Mucosa of stomach (tissue), 1 donor: ENCODE results near the gene ATG7.

Experiments
- H3K27me3 ChIP-seq: one replicate; pipeline ENCODE4 v1.7.0; 2013; ENCODE audit warnings: mild to moderate bottlenecking, low read length; ENCODE audit not compliant: control insufficient read depth, insufficient read depth
- H3K36me3 ChIP-seq: one replicate; pipeline ENCODE4 v1.7.0; 2013; ENCODE audit warnings: low read length; ENCODE audit not compliant: control insufficient read depth, insufficient read depth
- H3K4me1 ChIP-seq: one replicate; pipeline ENCODE4 v1.7.0; 2013; ENCODE audit warnings: mild to moderate bottlenecking, low read length; ENCODE audit not compliant: control insufficient read depth, insufficient read depth
- H3K4me3 ChIP-seq: one replicate; pipeline ENCODE4 v1.7.0; 2013; ENCODE audit warnings: low read length
- H3K9ac ChIP-seq: one replicate; pipeline ENCODE4 v1.7.0; 2013; ENCODE audit warnings: mild to moderate bottlenecking, low read length, moderate library complexity
- H3K9me3 ChIP-seq: one replicate; pipeline ENCODE4 v1.7.0; 2013; ENCODE audit warnings: mild to moderate bottlenecking, low read length, moderate library complexity; ENCODE audit not compliant: control insufficient read depth
- donor health status: Pancreatic carcinoma.

ATG7 gene

DNA sequence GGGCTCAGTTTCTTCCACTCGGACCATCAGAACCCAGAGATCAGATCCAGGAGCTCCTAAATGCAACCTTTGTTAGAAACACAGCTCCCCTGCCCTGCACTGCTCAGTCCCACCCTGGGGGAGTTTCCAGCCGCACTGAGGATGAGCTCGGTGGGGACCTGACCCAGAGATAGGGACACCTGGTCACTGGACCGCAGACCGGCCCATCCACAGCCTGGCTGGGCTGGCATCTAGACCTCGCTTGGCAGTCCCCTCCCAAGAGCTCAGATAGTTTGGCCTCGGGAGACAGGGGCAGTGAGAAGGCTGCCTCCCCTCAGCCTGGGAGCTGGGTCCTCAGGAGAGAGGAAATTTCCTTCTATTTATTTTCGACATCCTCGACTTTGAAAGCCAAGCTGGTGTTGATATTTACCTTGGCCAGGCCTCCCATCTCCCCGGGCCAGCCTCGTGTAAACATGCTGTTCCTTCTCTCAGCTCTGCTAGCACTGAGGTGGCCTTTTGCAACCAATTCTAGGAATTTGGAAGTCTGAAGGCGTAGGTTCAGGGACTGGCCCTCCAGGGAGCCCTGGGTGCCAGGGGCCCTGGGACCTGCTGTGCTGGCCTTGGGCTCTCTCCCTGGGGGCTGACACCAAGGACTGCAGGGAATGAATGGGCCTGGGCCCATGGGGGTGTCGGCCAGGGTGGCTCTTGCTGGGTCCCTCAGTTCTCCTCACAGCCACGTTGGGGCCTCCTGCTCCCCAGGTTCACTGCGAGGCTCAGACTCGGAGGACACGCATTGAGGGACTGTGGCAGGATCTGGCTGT lies 281.4 kb downstream of the ATG7 start:
- no peak overlapping the region for H3K9ac ChIP-seq
- H3K4me1 ChIP-seq = peaks cover 28% of the 10 kb centered on the region

GRCh38 chr3:11554236-11554610 lies 282.0 kb downstream of the ATG7 start:
- no peak overlapping the region for H3K4me3 ChIP-seq
- no peaks in the 10 kb centered on the region for H3K36me3 ChIP-seq
- H3K9ac ChIP-seq = no peak overlapping the region
- H3K4me1 ChIP-seq = peaks cover 28% of the 10 kb centered on the region
- H3K27me3 ChIP-seq = no peaks in the 10 kb centered on the region
- H3K9me3 ChIP-seq = no peaks in the 10 kb centered on the region

More for the DNA sequence above, 281.4 kb downstream of the ATG7 start:
- H3K27me3 ChIP-seq = no peaks in the 10 kb centered on the region
- H3K9me3 ChIP-seq = no peaks in the 10 kb centered on the region
- H3K4me3 ChIP-seq = no peak overlapping the region
- no peaks in the 10 kb centered on the region for H3K36me3 ChIP-seq

GRCh38 chr3:11554666-11555065 lies 282.5 kb downstream of the ATG7 start:
- no peak overlapping the region for H3K9ac ChIP-seq
- no peaks in the 10 kb centered on the region for H3K36me3 ChIP-seq
- H3K27me3 ChIP-seq = no peaks in the 10 kb centered on the region
- peaks cover 28% of the 10 kb centered on the region for H3K4me1 ChIP-seq
- no peak overlapping the region for H3K4me3 ChIP-seq
- H3K9me3 ChIP-seq = no peaks in the 10 kb centered on the region

- Histone ChIP-seq H3K36me3 (no peaks in the 10 kb centered on the region), H3K27me3 (no peaks in the 10 kb centered on the region), H3K4me1 (peaks cover 28% of the 10 kb centered on the region), H3K9ac (no peak overlapping the region), H3K4me3 (no peak overlapping the region), H3K9me3 (no peaks in the 10 kb centered on the region)
Measured at GRCh38 chr3:11555211-11555782, 283.1 kb downstream of the ATG7 start.

DNA sequence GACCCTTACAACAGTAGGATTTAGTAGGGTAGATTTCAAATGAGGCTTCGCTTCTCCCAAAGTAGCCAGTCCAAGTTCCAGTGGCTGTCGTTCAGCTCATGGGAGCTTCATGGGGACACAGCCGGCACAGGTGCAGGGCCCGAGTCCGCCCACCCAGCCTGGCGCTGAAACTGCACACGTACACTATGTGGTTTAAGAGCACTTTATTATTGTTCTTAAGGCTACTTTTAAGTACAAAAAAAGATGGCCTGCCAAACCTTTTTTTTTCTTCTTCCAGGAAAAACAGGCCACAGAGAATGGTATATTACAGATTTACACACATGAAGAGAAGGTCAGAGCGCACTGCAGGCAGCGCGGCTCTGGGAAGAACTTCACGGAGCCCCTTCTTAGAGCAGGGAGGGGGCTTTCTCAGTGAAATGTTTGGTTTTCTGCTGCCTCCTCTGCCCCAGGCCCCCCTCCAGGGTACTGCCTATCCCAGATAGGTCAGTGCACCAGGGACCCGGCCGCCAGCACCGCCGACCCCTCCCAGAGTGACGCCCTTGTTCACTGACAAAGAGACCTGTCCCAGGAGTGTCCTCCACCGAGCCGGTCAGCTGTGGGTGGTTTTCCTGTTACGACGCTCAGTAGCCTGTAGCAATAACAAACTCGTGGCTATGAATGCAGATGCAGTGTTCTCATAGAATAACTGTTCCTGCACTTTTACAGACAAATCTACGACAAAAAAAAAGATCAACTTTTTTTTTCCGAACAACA lies 283.9 kb downstream of the ATG7 start:
- no peak overlapping the region for H3K4me3 ChIP-seq
- no peaks in the 10 kb centered on the region for H3K27me3 ChIP-seq
- H3K9ac ChIP-seq = no peak overlapping the region
- H3K36me3 ChIP-seq = no peaks in the 10 kb centered on the region
- peaks cover 28% of the 10 kb centered on the region for H3K4me1 ChIP-seq
- H3K9me3 ChIP-seq = no peaks in the 10 kb centered on the region

DNA sequence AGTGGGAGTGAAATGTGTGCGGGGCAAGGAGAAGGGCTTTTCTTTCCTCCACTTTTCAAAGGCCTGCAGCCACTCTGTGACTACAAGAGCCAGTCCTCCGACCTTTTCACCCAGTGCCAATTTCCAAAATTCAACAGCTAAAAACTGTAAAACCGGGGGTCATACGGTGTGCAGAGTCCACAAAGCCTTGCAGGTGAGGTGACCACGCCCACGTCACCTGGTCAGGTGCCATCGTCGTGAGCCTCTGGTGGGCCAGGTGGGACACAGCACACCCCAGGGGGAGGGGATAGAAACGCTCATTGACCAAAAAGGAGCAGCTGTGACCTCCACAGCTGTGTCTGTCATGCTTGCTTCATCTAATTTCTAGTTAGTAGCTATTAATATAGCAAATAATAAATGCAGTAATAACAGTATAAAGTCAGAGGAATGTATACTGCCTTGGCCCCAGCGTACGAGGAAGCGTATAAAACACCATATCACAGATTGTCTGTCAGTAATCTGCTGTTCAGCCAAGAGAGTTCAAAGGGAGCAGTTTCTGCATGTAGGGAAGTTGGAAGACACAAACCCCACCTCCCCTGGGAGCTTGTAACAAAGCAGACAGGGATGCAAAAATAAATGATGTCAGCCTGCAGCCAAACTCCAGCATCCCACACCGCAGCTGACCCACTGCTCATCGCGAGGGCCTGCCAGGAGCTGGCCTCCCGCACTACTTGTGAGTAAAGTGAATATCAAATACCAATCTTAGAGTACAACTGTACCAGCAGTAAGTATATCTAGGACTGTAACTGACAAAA lies 284.9 kb downstream of the ATG7 start:
- H3K4me3 ChIP-seq = no peak overlapping the region
- H3K9ac ChIP-seq = no peak overlapping the region
- peaks cover 32% of the 10 kb centered on the region for H3K4me1 ChIP-seq
- no peaks in the 10 kb centered on the region for H3K9me3 ChIP-seq
- H3K36me3 ChIP-seq = no peaks in the 10 kb centered on the region
- H3K27me3 ChIP-seq = no peaks in the 10 kb centered on the region

DNA sequence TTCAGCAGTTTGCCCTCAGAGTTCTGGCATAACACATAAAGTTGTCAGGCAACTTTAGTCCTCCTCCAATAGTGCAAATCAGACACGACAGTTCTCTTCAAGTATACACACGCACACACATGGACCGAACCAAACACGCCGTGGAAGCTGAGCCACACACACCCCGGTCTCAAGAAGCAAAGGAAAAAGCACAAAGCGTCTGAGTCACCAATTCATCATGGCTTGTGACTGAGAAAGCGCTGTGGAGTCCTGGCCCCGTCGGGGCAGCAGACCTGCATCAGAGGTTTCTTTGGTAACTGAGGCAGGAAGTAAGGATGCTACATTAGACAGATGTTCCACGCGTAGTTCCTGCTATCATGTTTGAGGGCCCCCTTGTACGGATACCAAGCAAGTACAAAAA lies 285.8 kb downstream of the ATG7 start:
- H3K27me3 ChIP-seq = no peaks in the 10 kb centered on the region
- no peak overlapping the region for H3K4me3 ChIP-seq
- H3K4me1 ChIP-seq = peaks cover 31% of the 10 kb centered on the region
- H3K9me3 ChIP-seq = no peaks in the 10 kb centered on the region
- no peaks in the 10 kb centered on the region for H3K36me3 ChIP-seq
- H3K9ac ChIP-seq = no peak overlapping the region

DNA sequence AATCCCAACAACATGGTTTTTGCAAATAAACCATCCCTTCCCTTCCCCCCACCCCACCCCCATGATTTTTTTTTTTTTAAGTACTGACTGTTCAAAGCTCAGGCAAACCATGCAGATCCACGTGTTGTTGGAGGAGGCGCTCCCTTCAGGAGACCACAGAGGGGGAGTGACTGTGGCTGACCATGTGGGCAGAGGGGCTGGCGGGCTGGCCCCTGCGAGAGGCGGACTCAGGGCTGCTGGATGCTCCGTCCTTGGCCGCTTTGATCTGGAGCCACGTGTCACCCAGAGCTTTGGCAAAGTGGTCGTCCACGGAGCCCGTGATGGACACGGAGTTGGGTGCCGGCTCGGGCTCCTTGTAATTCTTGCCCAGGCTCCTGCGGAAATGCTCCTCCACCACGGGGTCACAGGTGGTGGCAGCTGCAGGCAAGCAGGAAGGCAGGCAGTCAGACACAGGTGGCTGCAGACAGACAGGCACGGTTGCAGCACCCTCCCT lies 286.3 kb downstream of the ATG7 start:
- Histone ChIP-seq H3K4me3 (no peak overlapping the region), H3K9ac (no peak overlapping the region), H3K4me1 (peaks cover 27% of the 10 kb centered on the region), H3K36me3 (no peaks in the 10 kb centered on the region), H3K27me3 (no peaks in the 10 kb centered on the region), H3K9me3 (no peaks in the 10 kb centered on the region)

GRCh38 chr3:11558918-11559815 lies 287.0 kb downstream of the ATG7 start:
- no peak overlapping the region for H3K4me3 ChIP-seq
- H3K9me3 ChIP-seq = no peaks in the 10 kb centered on the region
- H3K27me3 ChIP-seq = no peaks in the 10 kb centered on the region
- H3K4me1 ChIP-seq = peaks cover 20% of the 10 kb centered on the region
- H3K9ac ChIP-seq = no peak overlapping the region
- H3K36me3 ChIP-seq = no peaks in the 10 kb centered on the region

GRCh38 chr3:11559816-11560633 lies 287.8 kb downstream of the ATG7 start:
- Histone ChIP-seq H3K4me1 (peaks cover 15% of the 10 kb centered on the region), H3K9ac (no peak overlapping the region), H3K36me3 (no peaks in the 10 kb centered on the region)

More at GRCh38 chr3:11559816-11560633, 287.8 kb downstream of the ATG7 start:
- H3K9me3 ChIP-seq = no peaks in the 10 kb centered on the region
- no peak overlapping the region for H3K4me3 ChIP-seq
- H3K27me3 ChIP-seq = no peaks in the 10 kb centered on the region
